Stimulated activated CD4-positive, alpha-beta T cell treated with anti-CD3 and anti-CD28 coated beads, Interleukin-4, amount 100 ng/mL, for 4 hours (primary cell): ENCODE results near the gene PPFIBP2.
A peak's percentile ranks its signal among the peaks of the same experiment; 100 is the strongest.

ENCODE experiments used
- DNase-seq, 2 experiments: peaks; one replicate each; pipeline ENCODE4 v3.0.0-alpha.2; 2020

The PPFIBP2 gene

DNA sequence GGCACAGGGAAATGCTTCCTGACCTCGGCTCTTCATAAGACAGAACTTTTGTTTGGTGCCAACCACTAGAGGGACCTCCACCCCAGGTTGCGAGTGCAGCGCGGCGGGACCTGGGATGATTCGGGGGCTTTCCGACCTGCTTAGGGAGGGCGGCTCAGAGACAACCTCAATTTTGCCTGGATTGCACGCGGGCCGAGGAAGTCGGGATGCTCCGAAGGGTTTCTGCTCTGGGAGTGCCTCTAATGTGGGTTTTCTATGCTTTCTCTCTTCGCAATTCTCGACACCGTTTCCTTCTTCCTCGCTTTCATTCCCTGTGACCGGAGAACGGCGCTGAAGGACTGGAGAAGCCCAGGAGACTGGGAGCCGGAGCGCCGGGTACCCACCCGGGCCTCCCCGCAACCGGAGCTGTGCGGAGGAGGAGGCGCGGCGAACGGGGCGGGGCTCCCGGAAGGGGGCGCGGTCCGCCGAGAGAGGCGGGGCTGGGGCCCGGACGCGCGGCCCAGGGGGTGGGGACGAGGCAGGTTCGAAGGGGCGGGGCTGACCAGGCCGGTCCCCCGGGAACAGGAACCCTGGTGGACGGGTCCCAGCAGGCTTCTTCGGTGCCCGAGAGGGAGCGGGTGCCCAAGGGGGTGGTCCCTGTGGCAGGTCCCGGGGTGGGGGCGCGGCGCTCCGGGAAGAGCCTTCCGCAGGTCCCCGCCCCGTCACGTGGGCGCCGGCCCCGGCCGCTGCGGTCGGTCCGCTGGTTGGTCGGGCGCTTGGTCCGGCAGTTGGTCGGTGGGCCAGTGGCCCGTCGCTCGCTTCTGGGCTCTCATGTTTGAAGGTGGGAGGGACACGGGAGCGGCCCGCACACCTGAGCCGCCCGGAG is at the start of gene PPFIBP2:
TSS of gene PPFIBP2 (plus strand) at position 766 of the 865 bp plus-strand sequence. CDS start 35,477 bp downstream, outside the sequence.
- DNase-seq = peak; percentile 79 to 84

- DNase-seq = no peak
Measured at GRCh38 chr11:7467652-7468051, 46.1 kb upstream of the PPFIBP2 start.

GRCh38 chr11:7469351-7469865 is 44.4 kb upstream of the PPFIBP2 start:
- DNase-seq = no peak

DNA sequence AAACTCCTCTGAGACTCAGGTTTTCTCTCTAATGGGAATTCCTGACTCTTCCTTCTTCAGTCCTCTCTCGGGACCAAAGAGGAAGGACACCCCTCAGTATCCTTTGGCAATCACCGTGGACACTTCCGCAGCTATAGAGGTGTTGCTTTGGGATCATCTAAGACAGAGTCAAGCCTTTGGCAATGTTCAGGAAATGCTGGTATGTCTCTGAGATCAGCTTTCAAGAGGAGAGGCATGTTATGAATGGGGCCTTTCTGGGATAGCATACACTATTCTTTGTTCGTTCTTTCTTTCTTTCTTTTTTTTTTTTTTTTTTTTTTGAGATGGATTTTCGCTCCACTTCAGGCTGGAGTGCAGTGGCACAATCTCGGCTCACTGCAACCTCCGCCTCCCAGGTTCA is 42.7 kb upstream of the PPFIBP2 start:
- DNase-seq = no peak

DNA sequence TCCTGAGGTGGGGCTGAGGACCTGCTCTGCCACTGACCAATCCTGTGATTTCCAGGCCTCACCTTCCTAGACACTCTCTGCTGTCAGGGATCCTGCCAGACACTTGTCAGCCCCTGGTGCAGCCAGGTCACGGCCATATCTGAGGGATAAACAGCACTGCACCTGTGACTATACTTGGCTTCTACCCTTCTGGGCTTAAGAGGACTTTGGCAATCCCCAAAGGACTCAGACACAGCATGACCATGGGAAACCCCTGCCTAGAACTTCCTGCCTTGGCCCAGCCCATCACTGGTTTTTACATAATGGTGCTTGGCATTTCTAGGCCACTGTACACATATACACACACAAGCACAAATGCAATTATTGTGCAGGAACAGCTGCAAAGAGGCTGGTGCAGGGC is 40.1 kb upstream of the PPFIBP2 start:
- no peak for DNase-seq

DNA sequence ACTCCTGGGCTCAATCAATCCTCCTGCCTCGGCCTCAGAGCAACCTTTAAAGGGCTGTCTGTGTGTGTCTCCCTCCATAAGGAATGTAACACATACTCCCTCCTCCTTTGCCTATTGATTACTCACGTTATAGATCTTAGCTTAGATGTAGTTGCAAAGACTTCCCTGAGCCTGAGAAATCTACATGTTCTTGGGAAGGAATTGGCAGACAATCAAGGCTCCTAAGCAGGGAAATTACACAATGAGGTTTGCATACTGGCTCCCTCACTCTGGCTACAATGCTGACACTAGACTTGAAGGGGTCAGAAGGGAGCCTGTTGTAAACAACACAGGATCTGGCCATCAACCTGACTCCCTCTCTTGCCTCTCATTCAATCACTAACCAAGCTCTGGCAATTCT is 33.7 kb upstream of the PPFIBP2 start:
- no peak for DNase-seq

GRCh38 chr11:7484131-7484530 is 29.7 kb upstream of the PPFIBP2 start:
- no peak for DNase-seq

DNA sequence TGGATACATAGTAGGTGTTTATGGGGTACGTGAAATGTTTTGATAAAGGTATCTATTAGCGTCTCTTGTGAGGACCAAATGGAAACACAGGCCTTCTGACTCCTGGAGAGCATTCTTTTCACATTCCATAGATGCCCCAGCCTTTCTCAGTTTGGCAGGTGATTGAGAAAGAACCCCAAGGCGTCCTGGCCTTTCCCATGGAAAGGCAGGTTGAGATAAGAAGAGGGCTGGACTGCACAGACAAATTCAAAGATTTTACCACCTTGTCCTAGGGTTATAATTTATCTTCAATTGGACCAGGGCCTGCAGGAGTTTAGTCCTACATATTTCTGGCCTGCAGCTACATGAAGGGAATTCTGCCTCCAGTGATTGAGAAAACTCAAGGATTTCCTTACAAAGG is 29.2 kb upstream of the PPFIBP2 start:
- no peak for DNase-seq

DNA sequence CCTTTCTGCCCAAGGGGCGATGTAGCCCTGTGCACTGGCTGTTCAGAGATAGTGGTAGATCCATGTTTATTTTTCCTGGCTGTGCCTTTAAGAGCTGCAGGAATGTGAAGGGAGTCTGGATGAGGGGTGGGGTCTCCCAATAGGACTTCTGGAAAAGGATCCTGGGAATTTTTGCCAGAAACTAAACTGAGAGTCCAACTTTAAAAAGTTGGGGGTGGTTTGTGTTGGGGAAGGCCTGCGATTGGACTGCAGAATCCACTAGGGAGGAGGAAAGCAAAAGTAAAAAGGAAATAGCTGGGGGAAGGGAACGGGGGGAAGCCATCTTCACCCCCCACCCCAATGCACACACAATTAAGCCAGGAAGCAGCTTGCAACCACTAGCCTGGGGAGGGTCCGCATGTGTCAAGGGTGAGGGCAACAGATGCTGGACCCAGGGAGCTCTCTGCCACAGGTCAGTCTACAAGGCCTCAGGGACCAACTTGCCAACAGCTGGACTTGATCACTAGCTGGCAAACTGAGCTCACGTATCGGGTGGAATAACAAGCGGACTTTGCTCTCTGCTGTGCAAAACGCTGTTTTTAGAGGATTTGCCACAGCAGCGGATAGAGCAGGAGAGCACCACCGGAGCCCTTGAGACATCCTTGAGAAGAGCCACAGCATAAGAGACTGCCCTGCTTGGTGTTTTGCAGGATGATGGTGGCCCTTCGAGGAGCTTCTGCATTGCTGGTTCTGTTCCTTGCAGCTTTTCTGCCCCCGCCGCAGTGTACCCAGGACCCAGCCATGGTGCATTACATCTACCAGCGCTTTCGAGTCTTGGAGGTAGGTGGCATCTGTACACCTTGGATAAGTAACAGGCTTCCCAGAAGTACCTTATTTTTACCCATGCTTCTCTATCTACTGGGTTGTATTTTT is 28.4 kb upstream of the PPFIBP2 start, which contains the start of gene OLFML1:
TSS of gene OLFML1 (plus strand) at position 321 of the 912 bp plus-strand sequence. CDS start at position 691, 370 bp downstream.
- no peak for DNase-seq

GRCh38 chr11:7486098-7486780 is 27.6 kb upstream of the PPFIBP2 start:
- no peak for DNase-seq

- no peak for DNase-seq
Measured at GRCh38 chr11:7486781-7487140, 27.0 kb upstream of the PPFIBP2 start.

- DNase-seq = no peak
Measured at GRCh38 chr11:7487360-7487759, 26.4 kb upstream of the PPFIBP2 start.

DNA sequence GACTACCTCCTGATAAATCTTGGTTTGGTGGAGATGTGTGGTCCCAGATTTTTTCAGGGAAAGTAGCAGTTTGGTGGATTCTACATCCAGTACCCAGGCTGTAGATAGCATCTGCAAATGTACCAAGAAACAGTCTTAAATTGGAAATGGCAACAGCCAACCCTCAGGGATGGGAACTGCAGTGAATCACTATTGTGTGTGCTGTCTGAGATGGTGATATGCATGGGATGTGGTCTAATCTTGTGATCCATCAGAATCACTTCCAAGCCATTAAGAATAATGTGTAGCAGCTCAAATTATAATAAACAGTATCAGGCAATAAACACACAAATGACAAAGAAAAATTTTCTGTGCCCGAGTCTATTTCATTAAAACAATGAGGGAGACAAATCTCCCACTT is 25.1 kb upstream of the PPFIBP2 start:
- DNase-seq = no peak

- no peak for DNase-seq
Measured at GRCh38 chr11:7489376-7489775, 24.4 kb upstream of the PPFIBP2 start.

GRCh38 chr11:7490054-7490453 is 23.7 kb upstream of the PPFIBP2 start:
- DNase-seq = no peak

DNA sequence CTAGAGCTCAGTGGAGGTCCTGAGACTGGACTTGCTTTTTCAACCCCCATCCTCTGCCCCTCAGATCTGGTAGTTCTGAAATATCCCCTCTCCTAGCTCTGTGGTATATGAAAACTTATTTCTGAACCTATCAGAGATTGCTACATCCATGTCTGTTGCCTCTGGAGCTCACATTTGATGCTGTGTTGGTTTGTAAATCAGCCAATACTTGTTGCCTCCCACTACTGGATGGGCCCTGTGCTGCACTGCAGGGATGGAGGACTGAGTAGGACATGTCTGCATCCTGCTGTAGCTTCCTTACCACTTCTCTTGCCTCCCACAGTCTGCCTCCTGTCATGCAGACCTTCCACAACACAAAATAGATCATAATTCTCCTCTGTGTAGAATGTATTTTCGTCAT is 23.3 kb upstream of the PPFIBP2 start:
- no peak for DNase-seq

- DNase-seq = no peak
Measured at GRCh38 chr11:7492253-7492652, 21.5 kb upstream of the PPFIBP2 start.

DNA sequence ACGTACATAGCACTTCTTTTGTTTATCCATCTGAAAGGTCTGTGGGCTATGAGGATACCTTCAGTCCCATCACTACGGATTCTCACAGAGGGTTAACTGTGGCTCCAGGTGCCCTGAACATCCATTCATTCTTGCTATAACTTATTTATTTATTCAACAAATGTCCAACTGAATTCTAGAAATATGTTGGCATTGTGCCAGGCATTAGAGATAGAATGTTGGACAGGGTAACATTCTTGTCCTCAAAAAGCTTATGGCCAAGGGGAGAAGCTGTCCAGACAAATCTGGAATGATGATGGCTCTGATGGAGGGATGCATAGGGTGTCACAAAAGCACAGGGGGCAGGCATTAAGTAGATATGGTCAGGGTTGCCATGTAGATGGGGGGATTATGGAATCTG is 20.1 kb upstream of the PPFIBP2 start:
- DNase-seq = no peak

- DNase-seq = no peak
Measured at GRCh38 chr11:7494086-7494745, 19.6 kb upstream of the PPFIBP2 start.

GRCh38 chr11:7495882-7496551 is 17.8 kb upstream of the PPFIBP2 start:
- DNase-seq = no peak

DNA sequence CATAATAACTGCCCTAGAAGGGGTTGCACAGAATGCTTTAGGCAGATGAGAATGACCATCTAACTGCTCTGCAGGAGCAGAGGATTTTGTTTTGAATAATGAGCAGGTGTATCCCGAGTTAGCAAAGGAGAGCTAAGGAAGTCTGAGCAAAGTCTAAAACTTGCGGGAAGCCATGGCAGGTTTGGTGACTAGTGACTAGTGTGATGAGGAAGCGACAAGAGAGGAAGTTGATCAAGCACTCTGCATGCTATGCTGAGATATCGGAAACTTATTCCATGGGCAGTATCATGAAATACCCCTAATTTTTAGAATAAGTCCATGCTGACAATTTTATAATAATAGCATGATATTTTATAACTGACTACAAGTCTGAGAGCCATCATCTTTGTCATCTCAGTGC is 15.6 kb upstream of the PPFIBP2 start:
- no peak for DNase-seq

- DNase-seq = no peak
Measured at GRCh38 chr11:7499081-7499480, 14.7 kb upstream of the PPFIBP2 start.
